ENCODE results near the gene EFCAB11. TPM values are rescaled to one million over a fixed set of nuclear protein-coding genes. Genes with fewer than 3 reads are reported as not detected.
A peak's percentile ranks its signal among the peaks of the same experiment; 100 is the strongest.

EFCAB11 gene
- total and polyA plus RNA-seq, 2 of the 8 experiments (the other 6 are each of a cell fraction or from before 2014, with no cell fraction given), result 6.8 to 12.8 TPM

DNA sequence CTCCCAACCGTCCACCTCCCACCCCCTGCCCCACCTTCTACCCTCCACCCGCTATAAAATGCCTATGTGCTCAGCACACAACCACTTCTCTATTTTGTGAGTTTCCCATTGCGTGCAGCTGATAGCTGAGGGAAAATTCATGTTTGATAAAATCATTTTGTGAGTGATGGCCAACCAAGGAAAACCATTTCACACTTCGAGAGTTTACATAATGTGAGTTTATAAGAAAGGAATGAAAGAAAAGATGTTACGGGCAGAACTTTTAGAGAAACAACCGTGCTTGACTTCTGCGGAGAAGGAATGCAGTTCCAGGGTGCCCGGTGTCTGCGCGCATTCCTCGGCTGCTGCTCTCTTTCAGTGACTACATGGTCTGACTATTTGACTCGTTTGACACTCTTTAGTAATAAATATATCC lies 140.9 kb downstream of the EFCAB11 start:
- no peak overlapping the region for H3K18ac ChIP-seq (ENCODE audit: extremely low read depth, low read length)
- H3K56ac ChIP-seq (replicated peaks; ENCODE audit: insufficient read length, low read depth, low read length), result no peak overlapping the region
- 47% methylated on average over 12 of the region's 12 CpGs; no CpG with 5 or more reads in 1 of the 2 experiments for WGBS, 2 experiments (ENCODE audit: extremely low coverage in 1 of 2, insufficient coverage in 1 of 2, insufficient read length in 1 of 2, insufficient replicate concordance in 2 of 2, low coverage in 1 of 2, low lambda C conversion rate in 2 of 2, missing lambda C conversion rate in 1 of 2)
- peak overlapping the region in 1 of 2 experiments; percentile 40; a peak in 1 of 4 replicates for H3K4me2 ChIP-seq (ENCODE audit: insufficient read depth in 1 of 2, low read depth in 2 of 2, low read length in 2 of 2)
- H3K27me3 ChIP-seq (replicated peaks in 1 of 4; ENCODE audit: control insufficient read depth in 3 of 4, extremely low read depth in 1 of 4, insufficient read depth in 3 of 4, low read length in 3 of 4), result no peaks in the 10 kb centered on the region
- no peak overlapping the region for H4K8ac ChIP-seq (ENCODE audit: extremely low read depth, insufficient read depth, low read length)
- peak; percentile 90 for TF ChIP-seq TEAD4 (IDR thresholded peaks at IDR 0.05; ENCODE audit: low read depth, low read length)
- TF ChIP-seq CTBP2 (IDR thresholded peaks at IDR 0.05; ENCODE audit: borderline replicate concordance, insufficient read depth, insufficient read length, low read length), result no peak
- TF ChIP-seq ASH2L (IDR thresholded peaks at IDR 0.05; ENCODE audit: low read length), result peak; percentile 66
- H3K4me3 ChIP-seq (ENCODE audit: extremely low read depth in 1 of 4, insufficient read depth in 2 of 4, low read depth in 3 of 4, low read length in 4 of 4), result no peak overlapping the region
- no peak overlapping the region for H2AFZ ChIP-seq (ENCODE audit: low read length)
- H3K79me1 ChIP-seq (ENCODE audit: low read depth, low read length), result no peaks in the 10 kb centered on the region
- no peak overlapping the region for H3K9ac ChIP-seq (replicated peaks in 1 of 4; ENCODE audit: extremely low read depth in 1 of 4, low read depth in 3 of 4, low read length in 3 of 4)
- H4K91ac ChIP-seq (replicated peaks; ENCODE audit: insufficient read length, low read length), result no peak overlapping the region
- H3K79me2 ChIP-seq (ENCODE audit: control insufficient read depth in 1 of 2, insufficient read depth in 2 of 2, low read length in 2 of 2), result no peaks in the 10 kb centered on the region
- ChIA-PET CTCF (ENCODE audit: partially characterized antibody) (interaction anchor here (1.2 kb wide), 1 partner anchor 9 kb away, joined by 3 read pairs; no protein-coding TSS in a partner anchor), POLR2A (ENCODE audit: partially characterized antibody) (no interaction called here)
- no peaks in the 10 kb centered on the region for H3K4me1 ChIP-seq (replicated peaks in 1 of 4; ENCODE audit: control insufficient read depth in 3 of 4, insufficient read depth in 4 of 4, low read length in 3 of 4)
- no peaks in the 10 kb centered on the region for H3K36me3 ChIP-seq (ENCODE audit: control insufficient read depth in 2 of 4, insufficient read depth in 4 of 4, low read length in 3 of 4)
- no peak overlapping the region for H2BK15ac ChIP-seq (ENCODE audit: low read length)
- no peak overlapping the region for H4K5ac ChIP-seq (ENCODE audit: insufficient read length, low read depth, low read length)
- H2BK120ac ChIP-seq (replicated peaks; ENCODE audit: low read depth, low read length), result no peak overlapping the region
- DNase-seq (ENCODE audit: low read depth in 1 of 2, low spot score in 2 of 2), result peak in 1 of 2 experiments; percentile 29
- H3K4ac ChIP-seq (replicated peaks; ENCODE audit: insufficient read length, low read depth, low read length), result no peak overlapping the region
- H3K23ac ChIP-seq (ENCODE audit: insufficient read length), result no peak overlapping the region
- H2BK5ac ChIP-seq (ENCODE audit: low read depth, low read length), result no peak overlapping the region
- H2AK5ac ChIP-seq (ENCODE audit: low read depth, low read length), result no peak overlapping the region
- peak; percentile 77 for FAIRE-seq
- no peaks in the 10 kb centered on the region for H3K9me3 ChIP-seq (ENCODE audit: insufficient read depth in 2 of 2, low read depth in 1 of 2, low read length in 1 of 2)
- no peak overlapping the region for H2BK12ac ChIP-seq (ENCODE audit: low read depth, low read length)
- H4K20me1 ChIP-seq (replicated peaks in 1 of 2; ENCODE audit: control insufficient read depth in 1 of 2, insufficient read depth in 2 of 2, low read length in 2 of 2), result no peaks in the 10 kb centered on the region
- 0 out of 2 replicates have a peak, but pooled peaks cover 2% of the 10 kb centered on the region for H3K23me2 ChIP-seq (ENCODE audit: low read depth, low read length)
- H3K14ac ChIP-seq (ENCODE audit: insufficient read length), result no peak overlapping the region
- no peak overlapping the region for H2BK20ac ChIP-seq (ENCODE audit: low read length)
- H3K27ac ChIP-seq (ENCODE audit: low read depth, low read length), result no peak overlapping the region
